PFSK-1 (cell line): ENCODE measurements around the gene UVRAG.

ENCODE experiments used
- FOXP2 ChIP-seq: optimal IDR thresholded peaks from 2 replicates; pipeline ENCODE3; 2011; ENCODE audit warnings: borderline replicate concordance, control low read depth, inconsistent platforms; ENCODE audit not compliant: insufficient read depth; ENCODE audit errors: extremely low read length, extremely low read depth
- POLR2AphosphoS5 ChIP-seq: IDR thresholded peaks from 2 replicates; pipeline ENCODE4 v1.6.1; 2012; ENCODE audit warnings: low read depth, mild to moderate bottlenecking, control low read depth, low read length, moderate library complexity
- REST ChIP-seq, 2 experiments: IDR thresholded peaks; 2 replicates each; pipeline versions ENCODE4 v1.6.1 to v1.8.0; 2011 to 2012; ENCODE audit warnings: low read depth in 2 of 2, low read length in 2 of 2, control low read depth in 1 of 2, inconsistent platforms in 1 of 2, mild to moderate bottlenecking in 1 of 2, moderate library complexity in 1 of 2; ENCODE audit not compliant: insufficient read depth in 1 of 2
- SIN3A ChIP-seq: IDR thresholded peaks from 2 replicates; pipeline ENCODE4 v1.6.1; 2012; ENCODE audit warnings: mild to moderate bottlenecking, low read length, moderate library complexity, borderline replicate concordance; ENCODE audit not compliant: insufficient read depth
- TAF1 ChIP-seq: IDR thresholded peaks from 2 replicates; pipeline ENCODE4 v1.6.1; 2012; ENCODE audit warnings: low read length, control low read depth, borderline replicate concordance; ENCODE audit not compliant: insufficient read depth

UVRAG gene

GRCh38 chr11:76167590-76167989 lies 352.6 kb downstream of the UVRAG start:
- no peak for TF ChIP-seq FOXP2
- no peak for TF ChIP-seq SIN3A
- TF ChIP-seq REST (IDR thresholded peaks at IDR 0.05; ENCODE audit: insufficient read depth in 1 of 2, low read depth in 2 of 2, low read length in 2 of 2), result no peak
- TF ChIP-seq TAF1, result no peak
- no peak for TF ChIP-seq POLR2AphosphoS5

GRCh38 chr11:76169473-76169896 lies 354.5 kb downstream of the UVRAG start:
- no peak for TF ChIP-seq REST (IDR thresholded peaks at IDR 0.05; ENCODE audit: insufficient read depth in 1 of 2, low read depth in 2 of 2, low read length in 2 of 2)
- no peak for TF ChIP-seq TAF1
- TF ChIP-seq FOXP2, result no peak
- no peak for TF ChIP-seq SIN3A
- no peak for TF ChIP-seq POLR2AphosphoS5

GRCh38 chr11:76170468-76170867 lies 355.5 kb downstream of the UVRAG start:
- TF ChIP-seq POLR2AphosphoS5 (no peak), REST (IDR thresholded peaks at IDR 0.05; ENCODE audit: insufficient read depth in 1 of 2, low read depth in 2 of 2, low read length in 2 of 2) (no peak), TAF1 (no peak)

GRCh38 chr11:76172583-76172982 lies 357.6 kb downstream of the UVRAG start:
- no peak for TF ChIP-seq SIN3A
- TF ChIP-seq TAF1, result no peak
- TF ChIP-seq FOXP2, result no peak
- no peak for TF ChIP-seq REST (IDR thresholded peaks at IDR 0.05; ENCODE audit: insufficient read depth in 1 of 2, low read depth in 2 of 2, low read length in 2 of 2)
- TF ChIP-seq POLR2AphosphoS5, result no peak

GRCh38 chr11:76173663-76174062 lies 358.7 kb downstream of the UVRAG start:
- TF ChIP-seq POLR2AphosphoS5, result no peak
- TF ChIP-seq FOXP2, result no peak
- no peak for TF ChIP-seq TAF1
- no peak for TF ChIP-seq REST (IDR thresholded peaks at IDR 0.05; ENCODE audit: insufficient read depth in 1 of 2, low read depth in 2 of 2, low read length in 2 of 2)
- no peak for TF ChIP-seq SIN3A
